ENCODE measurements around the gene WDPCP. TPM values are rescaled to one million over a fixed set of nuclear protein-coding genes. Genes with fewer than 3 reads are reported as not detected.

The WDPCP gene
- total and polyA plus RNA-seq, 2 of the 13 experiments (the other 11 are each of a cell fraction or from before 2014, with no cell fraction given) = 2.9 to 5.2 TPM

DNA sequence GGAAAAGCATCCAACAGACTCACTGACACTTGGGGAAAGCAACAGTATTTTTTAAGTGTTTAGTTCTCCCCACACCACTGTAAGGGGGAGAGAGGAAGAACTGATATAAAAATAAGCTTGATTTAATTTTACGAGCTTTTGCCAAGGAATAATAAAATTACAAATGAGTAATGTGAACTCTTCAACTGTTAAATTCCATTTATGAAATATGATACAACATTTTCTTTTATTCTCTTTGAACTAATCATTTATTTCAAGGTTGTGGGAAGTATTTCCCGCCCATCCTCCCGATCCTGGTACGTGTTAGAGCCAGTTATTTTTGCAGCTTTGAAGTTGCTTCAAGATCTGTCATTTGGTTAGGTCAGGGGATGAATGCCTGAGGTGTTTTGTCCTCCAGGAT lies 35.2 kb downstream of the WDPCP start (continued):
- no peak for TF ChIP-seq TAF1 (CRISPR knock-in tag; IDR thresholded peaks at IDR 0.05)

DNA sequence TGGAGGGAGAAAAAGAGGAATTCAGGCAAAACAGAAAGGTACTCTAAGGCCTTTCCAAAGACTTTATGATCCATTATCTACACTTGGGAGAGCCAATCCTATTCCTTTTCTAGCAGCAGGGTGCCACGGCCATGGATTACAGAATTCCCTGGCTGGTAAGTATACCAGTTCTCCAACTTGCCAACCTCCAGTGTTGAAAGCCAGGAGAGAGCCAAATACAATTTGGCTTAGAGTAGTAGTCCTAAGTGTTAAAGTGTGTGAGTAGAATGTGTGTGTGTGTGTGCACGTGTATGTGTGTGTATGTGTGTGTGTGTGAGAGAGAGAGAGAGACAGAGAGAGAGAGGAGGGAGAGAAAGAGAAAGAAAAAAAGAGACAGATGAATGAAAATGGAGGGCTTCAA lies 43.3 kb downstream of the WDPCP start:
- Histone ChIP-seq H3K4me3 (replicated peaks in 1 of 3; ENCODE audit: insufficient read depth in 1 of 3, low read depth in 2 of 3, low read length in 3 of 3) (no peak overlapping the region), H3K79me2 (ENCODE audit: insufficient read depth, low read length) (no peaks in the 10 kb centered on the region), H2AFZ (ENCODE audit: low read length) (no peak overlapping the region), H3K27ac (ENCODE audit: extremely low read length, insufficient read depth, low read length) (no peak overlapping the region), H3K9ac (ENCODE audit: insufficient read depth, low read depth, low read length) (no peak overlapping the region), H3K4me2 (ENCODE audit: low read depth, low read length) (no peak overlapping the region), H3K27me3 (ENCODE audit: control insufficient read depth in 1 of 2, insufficient read depth in 2 of 2, low read length in 2 of 2) (no peaks in the 10 kb centered on the region), H3K9me3 (ENCODE audit: low read length) (no peaks in the 10 kb centered on the region), H3K36me3 (replicated peaks in 1 of 2; ENCODE audit: control insufficient read depth in 1 of 2, insufficient read depth in 2 of 2, low read length in 2 of 2) (no peaks in the 10 kb centered on the region), H4K20me1 (ENCODE audit: insufficient read depth, low read length) (no peaks in the 10 kb centered on the region), H3K4me1 (ENCODE audit: insufficient read depth, low read length) (no peaks in the 10 kb centered on the region)
- in situ Hi-C loops (cut with HindIII; ENCODE audit: extremely low pct_ligation_motif_present, low pct_unique_long_range_greater_than_20kb) (no loop called here), intact Hi-C loops (cut with micrococcal nuclease; ENCODE audit: unreplicated experiment) (no loop called here)
- ATAC-seq = no peak
- WGBS (ENCODE audit: low lambda C conversion rate) = 80% methylated on average over 2 of the region's 2 CpGs
- DNase-seq (ENCODE audit: low spot score) = no peak
- no peak for FAIRE-seq
- POLR2A ChIA-PET = no interaction called here
- TF ChIP-seq HOXA9 (CRISPR knock-in tag; IDR thresholded peaks at IDR 0.05; ENCODE audit: borderline replicate concordance) (no peak), KMT2A (CRISPR knock-in tag; IDR thresholded peaks at IDR 0.05) (no peak), ZNF282 (IDR thresholded peaks at IDR 0.05; ENCODE audit: partially characterized antibody) (no peak), HNF4A (CRISPR knock-in tag; IDR thresholded peaks at IDR 0.05) (no peak), RFXANK (CRISPR knock-in tag; IDR thresholded peaks at IDR 0.05) (no peak), NR3C1 (CRISPR knock-in tag; IDR thresholded peaks at IDR 0.05) (no peak), CCDC6 (CRISPR knock-in tag; IDR thresholded peaks at IDR 0.05) (no peak), KAT7 (CRISPR knock-in tag; IDR thresholded peaks at IDR 0.05; ENCODE audit: borderline replicate concordance) (no peak), MEF2D (CRISPR knock-in tag; IDR thresholded peaks at IDR 0.05) (no peak), ZNF251 (CRISPR knock-in tag; IDR thresholded peaks at IDR 0.05) (no peak), POLR2AphosphoS2 (IDR thresholded peaks at IDR 0.05; ENCODE audit: low read depth, low read length) (no peak), GZF1 (CRISPR knock-in tag; IDR thresholded peaks at IDR 0.05) (no peak)
- TF ChIP-seq, protein P1, sequence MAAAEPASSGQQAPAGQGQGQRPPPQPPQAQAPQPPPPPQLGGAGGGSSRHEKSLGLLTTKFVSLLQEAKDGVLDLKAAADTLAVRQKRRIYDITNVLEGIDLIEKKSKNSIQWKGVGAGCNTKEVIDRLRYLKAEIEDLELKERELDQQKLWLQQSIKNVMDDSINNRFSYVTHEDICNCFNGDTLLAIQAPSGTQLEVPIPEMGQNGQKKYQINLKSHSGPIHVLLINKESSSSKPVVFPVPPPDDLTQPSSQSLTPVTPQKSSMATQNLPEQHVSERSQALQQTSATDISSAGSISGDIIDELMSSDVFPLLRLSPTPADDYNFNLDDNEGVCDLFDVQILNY (CRISPR knock-in tag; conservative IDR thresholded peaks at IDR 0.05) = no peak
- TF ChIP-seq, protein P2, sequence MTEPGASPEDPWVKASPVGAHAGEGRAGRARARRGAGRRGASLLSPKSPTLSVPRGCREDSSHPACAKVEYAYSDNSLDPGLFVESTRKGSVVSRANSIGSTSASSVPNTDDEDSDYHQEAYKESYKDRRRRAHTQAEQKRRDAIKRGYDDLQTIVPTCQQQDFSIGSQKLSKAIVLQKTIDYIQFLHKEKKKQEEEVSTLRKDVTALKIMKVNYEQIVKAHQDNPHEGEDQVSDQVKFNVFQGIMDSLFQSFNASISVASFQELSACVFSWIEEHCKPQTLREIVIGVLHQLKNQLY (CRISPR knock-in tag; IDR thresholded peaks at IDR 0.05) = no peak
- TF ChIP-seq, protein P3, sequence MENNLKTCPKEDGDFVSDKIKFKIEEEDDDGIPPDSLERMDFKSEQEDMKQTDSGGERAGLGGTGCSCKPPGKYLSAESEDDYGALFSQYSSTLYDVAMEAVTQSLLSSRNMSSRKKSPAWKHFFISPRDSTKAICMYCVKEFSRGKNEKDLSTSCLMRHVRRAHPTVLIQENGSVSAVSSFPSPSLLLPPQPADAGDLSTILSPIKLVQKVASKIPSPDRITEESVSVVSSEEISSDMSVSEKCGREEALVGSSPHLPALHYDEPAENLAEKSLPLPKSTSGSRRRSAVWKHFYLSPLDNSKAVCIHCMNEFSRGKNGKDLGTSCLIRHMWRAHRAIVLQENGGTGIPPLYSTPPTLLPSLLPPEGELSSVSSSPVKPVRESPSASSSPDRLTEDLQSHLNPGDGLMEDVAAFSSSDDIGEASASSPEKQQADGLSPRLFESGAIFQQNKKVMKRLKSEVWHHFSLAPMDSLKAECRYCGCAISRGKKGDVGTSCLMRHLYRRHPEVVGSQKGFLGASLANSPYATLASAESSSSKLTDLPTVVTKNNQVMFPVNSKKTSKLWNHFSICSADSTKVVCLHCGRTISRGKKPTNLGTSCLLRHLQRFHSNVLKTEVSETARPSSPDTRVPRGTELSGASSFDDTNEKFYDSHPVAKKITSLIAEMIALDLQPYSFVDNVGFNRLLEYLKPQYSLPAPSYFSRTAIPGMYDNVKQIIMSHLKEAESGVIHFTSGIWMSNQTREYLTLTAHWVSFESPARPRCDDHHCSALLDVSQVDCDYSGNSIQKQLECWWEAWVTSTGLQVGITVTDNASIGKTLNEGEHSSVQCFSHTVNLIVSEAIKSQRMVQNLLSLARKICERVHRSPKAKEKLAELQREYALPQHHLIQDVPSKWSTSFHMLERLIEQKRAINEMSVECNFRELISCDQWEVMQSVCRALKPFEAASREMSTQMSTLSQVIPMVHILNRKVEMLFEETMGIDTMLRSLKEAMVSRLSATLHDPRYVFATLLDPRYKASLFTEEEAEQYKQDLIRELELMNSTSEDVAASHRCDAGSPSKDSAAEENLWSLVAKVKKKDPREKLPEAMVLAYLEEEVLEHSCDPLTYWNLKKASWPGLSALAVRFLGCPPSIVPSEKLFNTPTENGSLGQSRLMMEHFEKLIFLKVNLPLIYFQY (CRISPR knock-in tag; IDR thresholded peaks at IDR 0.05; ENCODE audit: borderline replicate concordance) = no peak
- TF ChIP-seq, protein P4, sequence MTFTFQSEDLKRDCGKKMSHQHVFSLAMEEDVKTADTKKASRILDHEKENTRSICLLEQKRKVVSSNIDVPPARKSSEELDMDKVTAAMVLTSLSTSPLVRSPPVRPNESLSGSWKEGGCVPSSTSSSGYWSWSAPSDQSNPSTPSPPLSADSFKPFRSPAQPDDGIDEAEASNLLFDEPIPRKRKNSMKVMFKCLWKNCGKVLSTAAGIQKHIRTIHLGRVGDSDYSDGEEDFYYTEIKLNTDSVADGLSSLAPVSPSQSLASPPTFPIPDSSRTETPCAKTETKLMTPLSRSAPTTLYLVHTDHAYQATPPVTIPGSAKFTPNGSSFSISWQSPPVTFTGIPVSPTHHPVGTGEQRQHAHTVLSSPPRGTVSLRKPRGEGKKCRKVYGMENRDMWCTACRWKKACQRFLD (CRISPR knock-in tag; IDR thresholded peaks at IDR 0.05; ENCODE audit: borderline replicate concordance) = no peak
- TF ChIP-seq, protein P5, sequence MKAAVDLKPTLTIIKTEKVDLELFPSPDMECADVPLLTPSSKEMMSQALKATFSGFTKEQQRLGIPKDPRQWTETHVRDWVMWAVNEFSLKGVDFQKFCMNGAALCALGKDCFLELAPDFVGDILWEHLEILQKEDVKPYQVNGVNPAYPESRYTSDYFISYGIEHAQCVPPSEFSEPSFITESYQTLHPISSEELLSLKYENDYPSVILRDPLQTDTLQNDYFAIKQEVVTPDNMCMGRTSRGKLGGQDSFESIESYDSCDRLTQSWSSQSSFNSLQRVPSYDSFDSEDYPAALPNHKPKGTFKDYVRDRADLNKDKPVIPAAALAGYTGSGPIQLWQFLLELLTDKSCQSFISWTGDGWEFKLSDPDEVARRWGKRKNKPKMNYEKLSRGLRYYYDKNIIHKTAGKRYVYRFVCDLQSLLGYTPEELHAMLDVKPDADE (CRISPR knock-in tag; IDR thresholded peaks at IDR 0.05) = no peak
- CTCF ChIA-PET (ENCODE audit: low intra/inter-chr PET ratio, low total read pairs) = no interaction called here
- BruUV-seq (replicated peaks) = no TSS peak

Measured in HepG2 (cell line).